Dermis microvascular lymphatic vessel endothelial cell (primary cell): ENCODE data around the gene STAT4. TPM values are rescaled to one million over a fixed set of nuclear protein-coding genes. Genes with fewer than 3 reads are reported as not detected.
A peak's percentile ranks its signal among the peaks of the same experiment; 100 is the strongest.

Experiments used
- DNase-seq, 2 donors: peaks; one replicate each; pipeline versions ENCODE4 v3.0.0 to v3.0.0-alpha.2; 2010; ENCODE audit warnings: low read depth in 2 of 2
- total RNA-seq: library from RNA; depleted of rRNA; stranded (reverse); fragments of >200 nt; gene quantifications from 2 replicates; pipeline ENCODE4 v1.2.1, GENCODE V29; 2014

The STAT4 gene
- total RNA-seq, 1 donor from 2014 or later, result 0.13 TPM

DNA sequence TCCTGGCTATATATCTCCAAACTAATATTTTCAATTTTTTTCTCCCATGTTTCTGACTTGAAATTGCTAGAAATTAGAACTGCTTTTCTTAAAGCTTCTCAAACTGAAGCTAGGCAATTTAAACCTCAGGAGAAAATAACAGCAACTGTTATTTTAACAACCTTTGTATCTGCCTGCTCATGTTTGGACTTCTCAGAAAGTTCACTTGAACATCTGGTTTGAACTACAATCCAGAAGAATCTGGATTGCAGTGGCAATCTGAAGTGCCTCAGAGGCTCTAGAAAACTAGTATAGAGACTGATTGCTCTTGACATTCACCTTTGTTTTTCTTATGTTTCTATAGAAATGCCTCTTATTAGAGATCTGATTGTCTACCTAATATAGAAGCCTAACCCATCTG, 64.1 kb downstream of the STAT4 start:
- no peak for DNase-seq

DNA sequence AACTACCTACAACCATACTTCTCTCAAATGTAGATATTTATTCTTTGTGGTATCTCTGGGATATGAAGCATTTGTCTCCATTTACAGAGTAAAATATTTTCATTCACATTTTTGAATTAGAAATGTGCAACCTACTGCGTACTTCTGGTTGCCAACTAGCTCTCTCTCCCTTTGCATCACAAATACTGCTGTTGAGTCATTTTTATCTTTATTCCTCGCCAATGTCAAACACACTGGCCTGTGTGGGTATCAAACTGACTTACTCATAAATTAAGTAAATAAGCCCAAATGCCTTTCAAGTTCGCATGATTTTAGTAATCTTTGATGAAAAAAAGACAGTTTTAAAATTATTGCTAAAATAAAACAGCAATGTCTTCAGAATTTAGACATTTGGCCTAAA, 67.3 kb downstream of the STAT4 start:
- no peak for DNase-seq

DNA sequence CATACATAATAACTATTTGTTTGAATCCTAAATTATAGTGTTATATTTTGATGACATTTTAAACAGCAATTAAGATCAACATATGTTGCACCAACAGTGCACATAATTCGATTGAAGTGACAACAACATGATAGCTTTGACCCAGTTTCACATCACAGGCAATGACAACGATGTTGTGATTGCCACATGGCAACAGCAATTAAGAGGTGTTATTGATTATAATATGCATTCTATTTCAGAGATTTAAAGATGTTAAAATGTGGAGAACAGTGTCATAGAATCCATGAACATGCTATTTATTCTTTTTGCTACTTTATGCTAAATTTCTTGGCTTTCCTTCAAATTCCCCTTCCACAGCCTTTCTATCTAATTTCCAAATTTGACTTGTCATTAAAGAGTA, 68.5 kb downstream of the STAT4 start:
- DNase-seq, result no peak

DNA sequence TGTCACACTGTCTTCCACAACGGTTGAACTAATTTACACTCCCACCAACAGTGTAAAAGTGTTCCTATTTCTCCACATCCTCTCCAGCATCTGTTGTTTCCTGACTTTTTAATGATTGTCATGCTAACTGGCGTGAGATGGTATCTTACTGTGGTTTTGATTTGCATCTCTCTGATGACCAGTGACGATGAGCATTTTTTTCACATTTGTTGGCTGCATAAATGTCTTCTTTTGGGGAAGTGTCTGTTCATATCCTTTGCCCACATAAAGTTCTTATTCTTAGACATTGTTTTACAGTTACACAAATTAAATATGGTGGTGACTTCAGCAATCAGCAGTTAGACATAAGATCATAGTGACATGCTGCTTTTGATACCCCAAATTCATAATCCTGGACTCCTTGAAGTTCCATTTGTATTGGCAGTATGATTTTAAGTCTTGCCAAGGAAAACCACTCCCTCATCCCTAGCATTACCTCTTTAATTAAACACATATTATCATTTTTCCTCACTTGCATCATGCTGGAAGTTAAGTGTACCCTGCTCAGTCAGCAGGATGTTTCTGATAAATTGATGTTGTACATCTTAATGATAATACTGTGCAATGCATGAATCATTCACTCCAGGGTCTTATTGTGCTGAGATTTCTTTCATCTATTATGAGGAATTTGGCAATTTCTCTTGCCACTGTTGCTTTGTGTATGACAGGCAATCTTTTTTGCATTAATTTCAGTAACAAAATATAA, 69.2 kb downstream of the STAT4 start:
- no peak for DNase-seq

DNA sequence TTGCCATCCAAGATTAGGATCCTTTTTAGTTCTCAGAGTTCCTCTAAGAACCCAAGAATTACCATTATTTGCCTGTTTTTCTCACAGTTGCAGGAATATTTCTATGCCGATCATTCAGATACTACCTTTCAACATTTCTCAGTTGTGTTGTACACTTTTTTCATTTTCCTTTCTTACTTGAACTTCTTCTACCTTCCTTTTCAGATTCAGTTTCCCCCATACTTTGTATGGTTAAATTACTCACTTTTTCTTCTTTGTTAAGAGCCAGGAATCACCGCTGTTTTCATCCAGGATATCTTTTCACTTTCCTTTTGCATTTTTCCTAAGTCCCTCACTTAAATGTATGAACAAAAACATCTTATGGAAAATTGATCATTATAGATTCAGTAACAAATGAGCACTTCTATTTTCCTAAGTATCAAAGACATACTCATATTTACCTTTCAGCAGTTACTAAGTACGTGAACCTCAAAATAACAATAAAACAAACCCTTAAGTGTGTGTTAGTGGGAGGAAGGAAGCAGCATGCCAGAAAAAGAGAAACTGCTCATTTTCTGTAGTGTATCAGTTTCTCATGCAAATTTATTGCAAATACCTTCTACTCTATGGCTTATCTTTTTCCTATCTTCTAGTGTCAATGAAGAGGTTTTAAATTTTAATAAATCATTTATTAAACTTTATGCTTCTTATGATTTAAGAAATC, 72.5 kb downstream of the STAT4 start:
- DNase-seq, result no peak

DNA sequence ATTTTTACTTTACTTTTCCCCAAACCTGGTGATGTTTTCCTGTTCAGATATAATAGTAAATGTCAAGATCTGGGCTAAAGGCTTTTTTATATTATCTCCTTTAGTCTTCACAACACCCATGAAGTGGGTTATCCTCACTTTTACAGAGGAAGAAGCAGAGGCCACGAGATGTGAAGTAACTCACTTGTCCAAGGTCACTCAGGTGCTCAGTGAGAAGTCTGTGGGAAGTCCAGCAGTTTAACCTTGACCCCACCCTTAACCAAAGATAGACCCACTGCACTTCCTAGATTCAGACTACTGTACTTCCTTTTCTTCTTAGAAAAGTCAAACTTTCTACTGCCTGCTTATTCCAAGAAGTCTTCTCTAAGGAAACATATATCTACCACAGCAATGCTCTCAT, 80.5 kb downstream of the STAT4 start:
- DNase-seq, result no peak

DNA sequence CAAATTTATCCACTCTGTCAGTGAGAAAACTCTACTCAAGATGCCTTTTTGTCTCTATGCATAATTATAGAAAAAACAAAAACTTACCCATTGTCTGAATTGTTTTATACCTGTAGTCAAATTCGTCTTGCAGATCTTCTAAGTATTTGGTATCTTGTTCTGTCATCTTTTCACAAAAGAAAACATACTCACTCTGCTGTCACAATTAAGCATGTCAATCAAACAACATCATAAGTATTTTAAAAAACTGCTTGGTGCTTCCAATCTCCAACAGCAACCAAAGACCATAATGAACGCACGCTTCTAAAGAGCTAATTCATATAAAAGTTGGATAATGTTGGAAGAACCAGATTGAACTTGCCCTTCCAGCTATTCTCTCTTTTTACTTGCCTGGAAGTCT, 81.2 kb downstream of the STAT4 start:
- no peak for DNase-seq

DNA sequence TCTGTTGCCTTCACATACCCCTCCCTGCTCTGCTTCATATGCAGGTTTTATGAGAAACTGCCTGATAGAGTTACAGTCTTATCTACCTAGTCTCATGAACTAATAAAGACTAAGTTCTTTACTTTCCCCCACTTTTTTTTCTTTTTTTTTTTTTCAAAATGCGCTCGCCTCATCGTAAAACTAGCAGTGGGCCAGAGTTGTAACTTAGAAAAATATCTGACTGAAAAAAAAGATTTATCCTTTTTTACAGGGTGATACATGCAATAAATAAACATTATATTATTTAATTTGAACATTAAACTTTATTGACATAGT, 83.9 kb downstream of the STAT4 start:
- DNase-seq, result no peak

DNA sequence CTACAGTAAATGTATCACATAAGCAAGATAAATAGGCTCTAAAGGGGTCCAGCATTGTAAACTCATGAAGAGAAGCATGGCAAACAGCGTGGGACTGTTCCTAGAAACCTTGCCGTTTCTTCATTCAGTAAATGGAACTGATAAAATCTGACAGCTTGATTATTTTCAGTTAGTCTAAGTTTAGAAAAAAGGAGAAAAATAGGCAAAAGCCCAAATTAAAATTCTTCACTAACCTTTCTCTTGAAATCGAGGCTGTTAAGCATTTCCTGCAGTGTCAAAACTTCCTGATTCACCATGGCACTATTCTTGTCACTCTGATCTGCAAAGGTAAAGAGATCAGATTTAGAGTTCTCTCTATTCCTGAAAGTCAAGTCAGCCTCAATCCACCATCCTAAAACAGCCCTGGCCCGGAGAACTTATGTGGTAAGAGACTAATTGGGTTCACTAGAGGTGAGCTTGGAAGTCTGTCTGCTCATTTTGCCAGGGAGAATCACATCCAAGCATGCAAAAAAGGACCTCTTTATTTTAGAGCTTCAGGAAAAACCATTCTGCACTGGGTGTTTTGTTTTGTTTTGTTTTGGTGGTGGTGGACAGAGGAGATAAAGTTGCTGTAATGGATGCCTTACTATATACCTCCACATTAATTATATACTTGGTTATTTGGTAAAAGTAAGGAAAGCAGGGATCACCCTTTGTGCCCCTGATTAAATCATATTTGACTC, 84.4 kb downstream of the STAT4 start:
- no peak for DNase-seq

DNA sequence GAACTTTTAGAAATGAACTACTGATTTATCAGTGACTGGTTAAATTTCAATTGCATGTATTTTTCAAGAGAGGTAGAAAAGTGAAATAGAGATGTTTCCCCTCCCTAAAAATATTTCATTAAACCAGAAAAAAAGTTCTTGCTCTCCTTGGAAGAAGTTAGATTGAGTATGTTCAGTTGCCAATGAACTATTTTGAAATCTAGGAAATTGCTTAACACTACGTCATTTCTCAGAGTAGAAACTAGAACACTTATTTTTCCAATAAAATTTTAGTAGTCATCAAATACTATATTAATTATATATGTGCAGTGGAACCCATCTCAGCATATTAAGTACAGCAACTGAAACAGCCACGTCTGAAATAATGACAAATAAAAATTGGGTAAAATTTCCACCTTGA, 85.0 kb downstream of the STAT4 start:
- DNase-seq, result no peak

DNA sequence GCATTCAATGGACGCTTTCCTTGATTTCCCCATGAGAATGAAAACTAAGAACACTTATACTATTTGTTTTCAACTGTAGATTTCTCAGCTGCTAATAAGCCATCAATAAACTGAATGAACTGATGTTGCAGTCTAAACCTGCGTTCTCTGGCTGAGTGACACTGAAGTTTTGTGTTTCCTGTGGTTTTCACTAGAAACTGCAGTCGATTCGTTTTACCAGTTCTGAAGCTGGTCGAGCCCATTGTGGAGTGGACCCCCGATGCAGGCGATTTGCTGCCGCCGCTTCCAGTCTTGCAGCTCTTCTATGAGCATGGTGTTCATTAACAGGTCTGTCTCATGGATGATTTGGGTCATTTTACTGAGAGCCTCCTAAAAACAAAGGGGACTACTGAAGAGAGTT, 86.2 kb downstream of the STAT4 start:
- DNase-seq, result no peak

DNA sequence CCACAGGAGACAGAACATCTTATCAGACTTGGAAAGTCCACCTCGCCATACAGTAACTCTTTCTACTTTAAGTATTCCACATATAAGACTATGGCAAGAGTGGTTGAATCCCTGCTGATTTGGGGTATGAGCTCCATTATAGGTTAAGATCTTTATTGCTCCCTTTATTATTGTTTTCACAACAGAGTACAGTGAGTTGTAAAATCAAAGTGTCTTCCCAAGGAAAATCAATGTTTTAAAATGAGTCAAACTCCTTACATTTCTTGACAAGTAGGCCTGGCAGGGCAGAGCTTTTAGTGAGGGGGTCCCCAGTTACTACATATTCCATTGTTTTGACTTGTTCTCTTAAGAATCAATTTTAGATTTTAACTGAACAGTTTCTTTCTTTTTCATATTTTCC, 87.2 kb downstream of the STAT4 start:
- no peak for DNase-seq

DNA sequence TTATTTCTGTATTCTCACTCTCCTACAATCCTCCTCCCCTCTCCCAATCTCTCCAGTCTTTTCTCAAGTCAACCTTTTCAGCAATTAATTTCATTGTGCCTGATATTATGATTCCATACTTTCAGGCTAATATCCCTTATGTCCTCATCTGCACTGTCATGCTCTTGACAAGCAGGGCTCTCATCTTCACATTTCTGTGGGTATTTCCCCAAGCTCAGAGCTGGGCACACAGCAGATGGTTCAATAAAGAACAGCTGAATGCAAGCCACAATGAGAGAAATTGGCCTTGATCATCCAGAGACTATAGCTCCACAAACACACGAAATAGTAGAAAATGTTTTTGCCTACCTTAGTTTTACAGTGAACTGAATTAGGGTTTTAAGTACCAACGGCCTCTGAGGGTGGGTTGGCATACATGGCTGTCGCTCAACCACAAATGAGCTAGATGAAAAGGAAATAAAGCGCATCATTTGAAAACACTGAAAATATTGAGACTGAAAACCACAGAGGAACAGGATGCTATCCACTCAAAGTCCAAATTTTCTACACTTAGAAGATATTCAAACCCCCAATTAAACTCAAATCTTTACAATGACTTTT, 89.3 kb downstream of the STAT4 start:
- DNase-seq, result no peak

DNA sequence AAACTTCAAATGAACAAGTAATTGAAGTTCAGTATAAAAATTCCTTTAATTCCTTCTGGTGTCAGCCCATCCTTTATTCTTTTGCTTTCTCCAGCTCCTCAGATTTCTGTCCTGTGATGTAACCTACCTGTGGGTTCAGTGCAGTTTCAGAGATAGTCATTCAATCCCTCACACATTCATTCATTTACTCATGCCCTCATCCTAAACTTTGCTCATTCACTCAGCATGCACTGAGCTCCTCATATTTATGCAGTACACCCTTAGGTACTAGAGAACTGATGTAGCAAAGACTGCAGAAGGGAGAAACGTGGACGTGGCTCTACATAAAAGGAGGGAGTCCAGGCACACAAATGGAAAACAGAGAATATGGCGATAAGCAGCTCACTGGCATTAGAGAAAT, 91.5 kb downstream of the STAT4 start:
- no peak for DNase-seq

DNA sequence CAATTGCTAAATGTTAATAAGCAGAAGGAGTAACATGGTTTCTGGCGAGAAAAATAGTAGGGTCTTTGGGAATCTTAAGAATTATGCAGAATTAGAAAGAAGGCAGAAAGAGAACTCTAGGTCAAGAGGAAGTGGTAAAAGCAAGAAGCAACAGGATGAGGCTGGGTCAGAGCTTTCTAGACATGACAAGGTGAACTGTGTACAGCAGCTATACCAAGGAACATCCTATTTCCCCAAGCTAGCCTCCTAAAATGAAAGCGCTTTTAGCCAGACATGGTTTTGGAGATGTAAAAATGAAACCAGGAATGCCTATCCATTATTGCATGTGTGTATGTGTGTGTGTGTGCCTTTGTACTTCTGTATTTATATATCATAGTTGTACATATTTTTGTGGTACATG, 94.6 kb downstream of the STAT4 start:
- no peak for DNase-seq

DNA sequence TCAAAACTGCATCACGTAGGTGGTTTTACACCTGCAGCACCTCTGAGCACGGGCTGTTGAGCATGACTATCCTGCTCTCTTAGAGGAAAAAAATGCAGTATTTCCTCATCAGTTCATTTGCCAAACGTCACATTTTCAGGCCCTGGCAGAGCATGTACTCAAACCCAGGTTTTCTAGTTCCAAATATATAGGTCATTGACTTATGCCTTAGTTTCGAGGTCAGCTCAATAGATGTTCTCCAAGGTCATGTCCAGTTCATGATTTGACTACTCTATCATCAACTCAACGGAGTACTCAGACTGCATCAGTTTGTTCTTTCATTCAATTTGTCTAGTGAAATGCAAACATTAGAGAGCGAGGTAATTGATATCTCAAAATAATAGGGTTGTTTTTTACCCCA, 97.5 kb downstream of the STAT4 start:
- no peak for DNase-seq

DNA sequence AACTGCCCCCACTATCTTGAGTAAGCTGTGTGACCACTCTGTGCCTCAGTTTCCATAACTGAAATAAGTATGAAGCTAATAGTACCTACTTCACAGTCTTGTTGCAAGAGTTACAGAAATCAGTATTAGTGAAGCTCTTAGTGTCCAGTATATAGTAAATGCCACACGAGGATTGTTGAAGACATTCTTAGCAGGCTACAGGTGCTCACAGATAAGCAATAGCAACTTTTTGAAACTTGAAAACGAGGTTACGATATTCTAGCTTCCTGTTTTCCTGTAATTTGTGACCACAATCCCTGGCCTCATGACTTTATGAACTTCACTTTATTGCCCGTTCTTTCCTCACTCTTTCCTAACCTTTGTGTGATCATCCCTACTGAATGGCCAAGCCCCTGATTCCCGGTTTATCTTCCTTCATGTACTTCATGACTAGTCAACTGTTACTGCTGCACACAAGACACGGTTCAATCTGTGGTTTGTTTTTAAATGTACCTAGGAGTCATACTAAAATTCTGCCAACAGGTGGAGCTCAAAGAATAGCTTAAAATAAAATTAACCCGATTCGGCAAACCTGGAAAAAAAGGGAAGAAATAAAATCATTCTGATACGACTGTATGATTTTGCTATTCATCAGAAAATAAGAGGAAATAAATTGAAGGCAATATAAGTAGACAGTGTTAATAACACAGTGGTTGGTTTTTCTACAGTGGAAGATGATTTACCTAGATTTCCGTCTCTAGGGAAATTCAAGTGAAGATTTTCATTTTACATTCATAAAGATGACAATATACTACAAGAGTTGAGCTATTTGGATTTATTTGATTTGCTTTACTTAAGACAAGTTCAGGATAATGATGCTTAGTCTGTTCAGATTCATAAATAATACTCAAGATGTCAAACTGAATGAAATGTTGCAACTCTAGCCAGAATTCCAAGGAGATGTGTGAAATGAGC, 98.7 kb downstream of the STAT4 start:
- peak; percentile 60 to 70 for DNase-seq

DNA sequence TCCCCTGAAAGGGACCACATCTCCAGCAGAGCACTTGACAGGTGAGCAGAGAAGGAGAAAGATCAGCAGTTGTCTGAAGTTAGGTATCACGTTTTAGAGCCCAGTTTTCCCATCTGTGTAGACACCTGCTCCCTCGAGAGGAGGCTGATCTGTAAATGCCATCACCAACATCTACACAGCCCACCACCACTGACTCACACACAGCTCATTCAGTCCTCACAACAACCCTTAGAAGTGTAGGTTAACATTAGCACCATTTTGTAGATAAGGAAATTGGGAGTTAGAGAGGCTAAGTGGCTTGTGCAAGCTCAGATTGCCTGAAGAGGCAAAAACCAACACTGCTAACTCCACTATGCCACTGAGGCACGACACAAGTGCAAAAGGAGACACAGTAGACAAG, 99.6 kb downstream of the STAT4 start:
- DNase-seq, result no peak

DNA sequence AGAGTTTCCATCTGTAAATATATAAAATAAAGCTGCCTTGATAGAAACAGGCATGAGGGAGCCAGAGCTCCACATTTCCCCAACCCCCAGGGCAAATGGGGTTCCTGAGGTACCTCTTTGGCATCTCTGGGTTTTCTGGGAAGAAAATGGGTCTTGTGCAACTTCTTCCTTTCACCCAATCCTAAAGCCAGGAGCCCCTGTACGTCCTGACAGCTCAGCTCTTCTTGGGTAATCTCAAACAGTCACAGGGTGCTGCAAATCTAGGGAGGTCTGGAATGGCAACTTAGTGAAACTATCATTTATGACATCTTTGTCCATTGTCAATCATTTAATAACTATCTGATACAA, 100.2 kb downstream of the STAT4 start:
- DNase-seq, result no peak

DNA sequence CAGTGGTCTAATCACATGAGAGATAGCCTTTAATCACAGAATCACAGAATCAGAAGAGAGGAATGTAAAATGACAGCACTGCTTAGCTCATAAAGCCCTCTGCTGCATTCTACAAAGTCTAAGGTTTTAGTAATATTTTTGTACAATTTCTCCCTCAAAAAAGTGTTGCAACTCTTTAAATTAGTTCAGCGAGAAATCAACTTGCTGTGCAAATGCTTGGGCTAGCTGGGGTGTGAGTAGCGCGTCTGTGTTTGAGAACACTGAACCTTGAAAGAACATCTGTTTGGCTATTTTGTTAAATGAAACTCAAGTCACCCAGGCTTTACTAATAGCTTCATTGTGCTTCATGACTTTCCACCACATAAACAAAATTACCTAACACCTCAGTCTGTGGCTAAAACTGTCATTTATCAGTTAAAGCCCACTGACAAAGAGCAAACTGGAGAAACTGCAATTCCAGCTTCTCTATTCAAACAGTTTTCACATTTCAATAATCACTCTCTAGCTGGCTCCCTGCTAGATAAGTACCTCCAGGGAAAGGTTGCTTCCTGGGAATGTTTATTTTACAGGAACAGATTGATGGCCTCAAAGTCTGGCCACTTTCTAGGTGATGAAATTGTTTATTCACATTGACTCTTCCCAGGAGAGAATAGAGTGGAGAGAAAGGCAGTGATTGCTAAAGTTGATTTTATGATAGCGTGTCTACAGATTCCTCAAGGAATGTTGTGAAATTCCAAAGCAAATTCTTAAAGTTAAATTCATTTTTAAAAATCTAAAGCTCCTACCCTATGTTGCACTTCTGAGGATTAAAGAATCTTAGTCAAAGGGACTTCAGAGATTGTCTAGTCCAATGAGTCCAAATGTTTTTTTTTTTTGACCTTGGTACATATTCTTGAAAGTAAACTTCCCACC, 100.8 kb downstream of the STAT4 start:
- peak; percentile 40 to 76 for DNase-seq
